ENCODE results near the gene SH3PXD2A.

Gene SH3PXD2A

DNA sequence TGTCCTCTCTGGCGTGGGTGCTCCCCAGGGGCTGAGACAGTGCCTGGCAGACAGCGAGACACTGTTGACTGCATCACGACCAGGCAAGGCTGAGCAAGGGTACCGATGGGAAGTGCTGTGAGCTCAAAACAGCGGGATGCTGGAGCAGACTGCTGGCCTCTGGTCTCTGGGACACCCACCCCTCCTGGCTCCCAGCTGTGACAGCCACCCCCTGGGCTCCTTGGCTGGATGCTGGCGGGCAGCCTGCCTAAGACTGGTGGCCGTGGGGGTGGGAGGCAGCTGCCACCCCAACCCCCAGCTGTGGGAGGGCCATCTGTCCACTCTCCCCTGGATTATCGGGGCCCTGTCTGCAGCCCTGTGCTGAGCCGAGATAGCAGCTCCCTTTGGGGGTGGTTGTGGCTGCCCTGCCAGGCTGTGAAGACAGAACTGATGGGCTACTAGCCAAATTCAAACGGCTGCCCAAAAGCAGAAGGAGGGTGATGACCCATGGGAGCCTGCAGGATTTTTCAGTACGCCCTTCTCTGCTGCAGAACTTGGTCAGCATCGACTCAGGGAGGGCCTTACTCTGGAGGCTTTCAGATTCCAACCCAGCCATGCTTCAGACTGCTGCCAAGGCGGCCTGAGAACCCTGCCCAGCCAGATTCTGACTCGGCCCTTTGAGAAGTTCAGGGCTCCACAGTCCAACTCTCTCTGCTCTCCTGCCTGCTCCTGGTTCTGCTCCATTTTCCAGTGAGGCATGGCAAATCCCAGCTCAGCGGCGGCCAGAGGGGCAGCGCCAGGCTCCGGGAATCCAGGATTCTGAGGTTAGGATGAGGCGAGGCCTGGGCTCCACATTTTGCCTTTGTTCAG lies 236.6 kb downstream of the SH3PXD2A start:
- H3K4me2 ChIP-seq, result no peak overlapping the region
- no peak overlapping the region for H3K4me3 ChIP-seq (IDR thresholded peaks at IDR 0.05; ENCODE audit: insufficient read depth, low read depth, low read length)
- no peak overlapping the region for H3K27ac ChIP-seq
- H3K9ac ChIP-seq, result no peak overlapping the region
- TF ChIP-seq CTCF (conservative IDR thresholded peaks at IDR 0.05; ENCODE audit: low read depth, low read length), result no peak
- H3K36me3 ChIP-seq (ENCODE audit: insufficient read depth), result no peaks in the 10 kb centered on the region
- no peaks in the 10 kb centered on the region for H3K27me3 ChIP-seq (ENCODE audit: insufficient read depth, low read depth)
- no peaks in the 10 kb centered on the region for H3K79me2 ChIP-seq (ENCODE audit: insufficient read depth, low read depth)
- no peak overlapping the region for H2AFZ ChIP-seq (ENCODE audit: low read depth)
- H3K4me1 ChIP-seq (ENCODE audit: low read depth, poor library complexity, severe bottlenecking), result no peaks in the 10 kb centered on the region
- H4K20me1 ChIP-seq (ENCODE audit: insufficient read depth), result no peaks in the 10 kb centered on the region

DNA sequence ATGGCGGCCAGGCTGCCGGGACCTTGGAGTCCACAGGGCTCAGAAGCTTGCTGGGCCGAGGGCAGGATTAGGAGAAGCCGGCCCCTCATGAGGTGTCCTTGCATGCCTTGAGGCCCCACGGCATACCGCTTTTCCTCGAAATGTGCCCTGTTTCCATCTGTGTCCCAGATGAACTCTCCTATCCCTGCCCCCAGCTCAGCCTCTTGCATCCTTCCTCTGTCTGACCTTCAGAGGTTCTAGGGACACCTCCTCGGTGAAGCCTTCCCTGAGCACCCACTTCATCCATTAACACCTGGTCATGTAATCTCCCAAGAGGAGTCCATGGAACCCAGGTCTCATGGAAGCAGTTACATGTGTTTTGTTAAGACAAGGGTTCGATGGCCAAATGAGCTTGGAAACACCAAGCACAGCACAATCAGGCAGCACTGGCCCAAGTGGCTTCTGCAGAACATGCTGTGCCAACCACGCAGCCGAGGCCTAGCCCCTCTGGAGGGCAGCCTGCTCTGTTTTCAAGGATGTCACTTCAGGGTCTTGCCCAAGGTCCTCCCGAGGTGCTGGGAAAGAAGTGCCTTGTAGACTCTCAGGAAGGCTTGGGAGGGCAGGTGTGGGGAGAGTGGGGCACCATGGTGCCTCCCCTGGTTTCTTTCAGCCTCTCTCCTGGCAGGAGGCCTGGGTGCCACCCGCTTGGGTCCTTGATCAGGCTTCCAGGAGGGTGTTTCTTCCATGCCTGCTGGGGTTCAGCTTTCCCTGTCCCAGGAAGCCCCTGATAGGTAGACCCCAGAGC lies 237.6 kb downstream of the SH3PXD2A start:
- H3K27ac ChIP-seq, result no peak overlapping the region
- no peak overlapping the region for H2AFZ ChIP-seq (ENCODE audit: low read depth)
- no peaks in the 10 kb centered on the region for H3K79me2 ChIP-seq (ENCODE audit: insufficient read depth, low read depth)
- no peak overlapping the region for H3K4me3 ChIP-seq (IDR thresholded peaks at IDR 0.05; ENCODE audit: insufficient read depth, low read depth, low read length)
- no peaks in the 10 kb centered on the region for H3K4me1 ChIP-seq (ENCODE audit: low read depth, poor library complexity, severe bottlenecking)
- no peaks in the 10 kb centered on the region for H3K36me3 ChIP-seq (ENCODE audit: insufficient read depth)
- H3K4me2 ChIP-seq, result no peak overlapping the region
- no peak overlapping the region for H3K9ac ChIP-seq
- no peaks in the 10 kb centered on the region for H4K20me1 ChIP-seq (ENCODE audit: insufficient read depth)
- no peaks in the 10 kb centered on the region for H3K27me3 ChIP-seq (ENCODE audit: insufficient read depth, low read depth)
- no peak for TF ChIP-seq CTCF (conservative IDR thresholded peaks at IDR 0.05; ENCODE audit: low read depth, low read length)

- Histone ChIP-seq H2AFZ (ENCODE audit: low read depth) (no peak overlapping the region), H3K27me3 (ENCODE audit: insufficient read depth, low read depth) (no peaks in the 10 kb centered on the region), H3K4me2 (no peak overlapping the region), H3K4me3 (IDR thresholded peaks at IDR 0.05; ENCODE audit: insufficient read depth, low read depth, low read length) (no peak overlapping the region), H3K9ac (no peak overlapping the region), H4K20me1 (ENCODE audit: insufficient read depth) (no peaks in the 10 kb centered on the region), H3K36me3 (ENCODE audit: insufficient read depth) (no peaks in the 10 kb centered on the region), H3K79me2 (ENCODE audit: insufficient read depth, low read depth) (no peaks in the 10 kb centered on the region), H3K4me1 (ENCODE audit: low read depth, poor library complexity, severe bottlenecking) (no peaks in the 10 kb centered on the region), H3K27ac (no peak overlapping the region)
- no peak for TF ChIP-seq CTCF (conservative IDR thresholded peaks at IDR 0.05; ENCODE audit: low read depth, low read length)
Measured at GRCh38 chr10:103616705-103617601, 238.4 kb downstream of the SH3PXD2A start.

Measured in KMS-11 (cell line).